Activated gamma-delta T cell (primary cell): Measurements from ENCODE around the gene SLC25A48.

Source experiments
- DNase-seq: peaks from one replicate; lab custom pipeline; 2025; lab: John Stamatoyannopoulos, UW

The SLC25A48 gene

DNA sequence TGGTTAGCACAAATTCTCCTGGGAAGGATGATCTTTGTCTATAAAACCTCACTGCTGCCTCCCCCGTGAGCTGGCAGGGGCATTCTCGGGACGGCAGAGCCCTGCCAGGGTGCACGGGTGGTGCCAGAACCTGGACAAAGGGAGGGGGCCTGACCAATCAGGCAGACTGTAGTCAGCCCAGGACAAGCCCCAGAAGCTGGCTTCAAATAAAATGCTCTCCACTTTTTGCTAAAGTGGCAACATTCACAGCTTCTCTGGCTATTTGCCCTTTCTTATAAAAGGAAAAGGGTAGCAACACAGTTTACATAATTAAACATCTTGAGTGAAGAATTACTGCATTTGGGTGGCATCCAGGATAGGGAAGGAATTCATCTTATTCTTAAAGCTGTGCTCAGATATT lies 46.8 kb downstream of the SLC25A48 start:
- no peak for DNase-seq

DNA sequence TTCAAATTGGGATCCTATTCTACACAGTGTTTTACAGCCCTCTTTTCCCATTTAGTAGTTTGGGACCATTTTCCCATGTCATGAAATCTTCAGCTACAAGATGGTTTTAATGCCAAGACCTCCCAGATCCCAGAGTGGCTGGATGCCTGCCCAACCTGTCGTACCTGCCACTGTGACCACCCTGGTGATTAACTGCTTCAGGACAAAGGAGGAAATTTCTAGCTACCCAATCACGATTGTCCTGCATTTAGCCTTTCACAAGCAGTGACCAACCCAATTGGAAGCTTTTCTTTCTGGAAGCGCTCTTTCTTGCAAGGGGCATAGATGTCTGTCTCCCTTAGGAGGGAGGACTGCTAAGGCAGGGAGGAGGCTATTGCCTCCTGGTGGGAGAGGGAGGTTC lies 47.4 kb downstream of the SLC25A48 start:
- DNase-seq: no peak

DNA sequence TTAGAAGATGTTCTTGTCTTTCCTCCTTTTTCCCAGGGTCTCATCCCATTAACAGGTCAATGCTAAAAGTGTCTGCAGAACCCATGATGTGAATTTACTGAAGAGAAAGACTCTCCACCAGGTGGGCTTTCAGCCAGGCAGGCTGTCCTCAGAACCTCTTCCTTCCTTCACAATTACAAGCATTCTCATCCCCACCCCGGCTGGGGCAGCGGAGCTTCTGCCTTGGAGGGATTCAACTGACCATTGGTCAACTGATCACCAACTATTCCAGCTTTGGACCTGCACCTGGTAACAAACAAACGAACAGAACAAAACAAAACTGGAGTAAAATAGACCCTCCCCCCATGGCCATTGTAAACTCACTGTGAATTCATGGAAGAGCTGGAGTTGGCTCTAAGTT lies 48.6 kb downstream of the SLC25A48 start:
- DNase-seq: no peak

DNA sequence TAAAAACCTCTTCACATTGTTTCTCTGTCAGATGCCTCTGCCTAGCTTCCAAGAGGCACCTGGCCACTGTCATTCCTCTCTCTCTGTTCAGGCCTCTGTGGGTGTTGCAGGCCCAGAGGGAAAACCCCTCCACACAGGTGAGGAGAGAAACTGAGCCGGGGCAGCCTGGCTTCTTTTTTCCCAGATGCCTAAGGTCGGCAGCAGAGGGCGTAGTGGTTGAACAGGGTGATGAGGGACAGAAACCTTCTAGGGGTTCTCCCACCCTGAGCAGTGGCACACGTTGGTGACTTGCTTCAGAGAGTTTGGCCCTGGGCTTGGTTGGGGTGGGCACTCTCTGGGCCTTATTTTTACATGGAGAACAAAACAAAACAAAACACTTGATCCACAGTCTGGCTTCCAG lies 49.0 kb downstream of the SLC25A48 start:
- DNase-seq: no peak

DNA sequence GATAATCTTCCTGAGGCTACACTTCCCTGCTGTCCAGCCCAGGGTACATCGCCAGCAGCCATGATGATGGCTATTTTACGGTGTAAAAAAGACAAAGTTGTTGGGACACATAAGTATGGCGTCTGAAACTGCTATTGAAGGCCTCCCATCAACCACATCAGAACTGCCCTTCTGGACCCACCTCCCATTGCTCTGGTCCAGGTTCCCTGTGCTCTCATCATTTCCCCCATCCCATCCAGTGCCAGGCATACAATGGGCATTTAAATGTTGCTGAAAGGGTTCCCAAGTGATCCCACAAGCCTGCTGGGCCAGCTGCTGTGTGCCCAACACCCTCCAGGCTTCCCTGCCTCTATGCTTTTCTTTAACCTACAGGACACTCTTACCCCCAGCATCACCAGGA lies 50.6 kb downstream of the SLC25A48 start:
- DNase-seq: no peak

DNA sequence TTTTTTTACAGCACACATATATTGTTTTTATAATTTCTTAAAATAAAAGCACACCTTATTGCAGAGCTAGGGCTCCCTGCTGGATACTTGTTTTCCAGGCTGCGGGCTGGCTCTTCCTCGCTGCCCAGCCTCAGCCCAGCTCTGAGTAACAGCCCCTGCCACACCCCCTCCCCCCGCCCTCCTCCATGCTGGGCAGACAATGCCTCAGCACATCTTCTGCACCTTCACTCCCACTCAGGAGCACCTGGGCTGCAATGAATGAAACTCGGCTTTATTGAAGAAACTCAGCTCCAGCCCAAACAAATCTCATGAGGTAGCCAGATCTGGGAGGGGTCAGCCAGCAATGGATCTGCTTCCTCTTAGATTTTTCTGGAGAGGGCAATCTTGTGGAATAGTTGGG lies 51.7 kb downstream of the SLC25A48 start:
- DNase-seq: no peak

DNA sequence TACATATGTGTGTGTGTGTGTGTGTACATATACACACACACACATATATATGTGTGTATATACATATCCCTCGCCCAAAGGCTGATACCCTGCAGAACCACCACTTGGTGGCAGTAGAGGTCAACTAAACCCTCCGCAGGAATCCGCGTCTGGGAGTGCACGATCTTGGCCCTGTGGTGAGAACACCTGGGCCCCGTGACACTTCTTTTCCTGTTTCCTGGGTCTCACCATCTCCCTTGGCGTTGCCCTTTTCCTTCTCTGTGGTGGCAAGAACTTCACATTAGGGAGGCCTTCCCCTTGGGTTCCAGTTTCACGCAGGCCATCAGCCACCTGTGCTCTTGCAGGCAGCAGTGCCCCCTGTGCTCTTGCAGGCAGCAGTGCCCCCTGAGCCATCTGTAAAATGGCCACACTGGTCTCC lies 53.0 kb downstream of the SLC25A48 start:
- no peak for DNase-seq

DNA sequence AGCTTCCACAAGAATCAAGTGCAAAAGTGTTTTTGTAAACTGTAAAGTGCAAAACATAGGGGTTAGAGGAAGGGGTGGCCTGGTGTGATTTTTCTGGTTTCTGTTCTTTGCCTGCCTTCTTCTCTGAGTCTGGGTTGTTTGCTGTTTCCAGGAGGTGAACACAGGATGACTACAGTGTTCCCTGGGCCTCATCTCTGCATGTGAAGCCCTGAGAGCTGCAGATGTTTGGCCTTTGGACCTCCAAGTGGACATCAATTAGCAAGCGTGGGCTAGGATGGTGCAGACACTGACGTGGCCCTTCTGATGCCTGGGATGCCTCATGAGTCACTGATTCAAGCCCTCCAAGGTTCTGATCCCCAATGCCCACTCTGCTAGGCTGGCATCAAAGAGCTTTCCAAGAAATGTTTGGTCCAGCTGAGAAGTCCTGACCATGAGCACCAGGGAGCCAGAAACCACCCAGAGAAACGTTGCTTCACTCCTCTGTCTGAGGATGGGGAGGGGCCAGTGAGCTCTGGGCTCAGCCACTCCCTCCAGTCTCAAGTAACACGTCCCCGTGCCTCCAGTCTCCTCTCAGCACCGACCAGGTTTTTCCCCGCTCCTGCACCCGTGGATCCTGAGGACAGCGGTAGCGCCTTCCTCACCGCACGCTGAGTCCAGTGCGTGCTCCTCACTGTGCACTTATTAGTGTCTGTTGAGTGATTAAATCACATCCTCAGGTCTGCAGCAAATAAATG lies 53.6 kb downstream of the SLC25A48 start:
- DNase-seq: no peak

DNA sequence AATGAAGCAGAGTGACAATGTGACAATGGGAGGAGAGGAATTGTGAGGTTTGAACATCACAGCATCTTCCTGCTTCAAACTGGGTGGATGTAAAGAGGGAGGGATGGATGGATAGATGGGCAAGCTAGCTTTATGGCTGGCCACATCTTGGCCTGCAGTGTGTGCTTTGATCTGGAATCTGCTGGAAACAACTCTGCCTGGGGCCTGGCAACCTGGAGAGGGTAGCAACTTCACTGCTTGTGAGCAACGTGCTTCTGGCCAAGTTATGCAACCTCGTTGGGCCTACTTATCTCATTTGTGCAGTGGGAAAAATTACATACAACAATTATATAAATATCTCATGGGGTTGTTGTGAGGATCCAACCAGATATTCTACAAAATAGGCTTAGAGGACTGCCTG lies 55.8 kb downstream of the SLC25A48 start:
- no peak for DNase-seq

DNA sequence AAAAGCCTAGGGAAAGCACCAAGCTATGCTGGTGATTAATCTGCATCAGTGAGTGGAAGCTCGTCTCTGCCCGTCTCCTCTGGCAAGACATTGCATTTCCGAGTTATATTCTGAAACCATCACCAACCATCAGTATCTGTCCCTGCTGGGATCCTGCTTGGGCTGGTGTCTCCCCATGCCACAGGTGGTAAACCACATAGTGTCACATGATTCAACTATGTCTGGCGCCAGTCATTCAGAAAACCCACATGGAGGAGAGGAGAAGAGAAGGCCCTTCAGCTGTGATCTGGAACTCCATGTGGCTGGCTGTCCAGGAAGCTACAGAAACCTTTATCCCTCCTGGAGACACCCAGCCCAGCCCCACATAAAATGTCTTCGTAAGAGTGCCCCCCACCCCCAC lies 56.4 kb downstream of the SLC25A48 start:
- no peak for DNase-seq

DNA sequence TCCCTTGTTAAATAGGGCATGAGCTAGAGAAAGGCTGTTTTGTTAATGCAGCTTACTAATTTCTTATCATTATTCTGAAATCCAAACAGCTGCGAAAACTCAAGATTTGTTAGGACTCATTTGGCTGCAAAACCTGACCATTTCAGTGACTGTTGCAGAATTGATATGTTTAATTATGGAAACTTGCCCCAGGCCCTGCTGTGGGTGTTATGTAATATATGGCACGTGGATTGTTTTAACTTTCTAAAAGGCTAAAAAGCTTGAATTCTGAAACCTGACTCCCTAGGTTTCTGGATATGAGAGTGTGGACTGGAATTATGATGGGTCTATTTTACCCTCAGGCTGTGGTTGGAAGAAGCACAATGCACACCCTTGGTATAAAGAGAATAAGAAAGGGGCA lies 56.8 kb downstream of the SLC25A48 start:
- no peak for DNase-seq

DNA sequence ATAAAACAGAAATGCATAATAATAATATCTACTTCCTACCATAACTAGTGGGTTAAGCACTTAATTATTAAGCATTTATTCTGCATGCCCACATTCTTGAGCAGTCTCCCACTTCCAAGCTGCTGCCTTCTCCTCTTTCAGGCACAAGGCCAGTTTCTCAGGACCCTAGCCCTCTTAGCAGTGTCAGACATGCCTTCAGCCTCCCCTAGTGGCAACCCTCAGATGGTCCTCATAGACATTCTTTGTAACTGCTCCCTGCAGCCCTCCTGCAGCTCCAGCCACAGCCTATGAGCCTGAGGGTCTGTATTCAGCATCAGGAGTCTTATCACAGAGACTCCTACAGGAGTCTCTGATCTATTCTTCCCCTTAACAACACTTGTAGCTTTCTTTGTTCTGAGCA lies 57.3 kb downstream of the SLC25A48 start:
- DNase-seq: no peak

DNA sequence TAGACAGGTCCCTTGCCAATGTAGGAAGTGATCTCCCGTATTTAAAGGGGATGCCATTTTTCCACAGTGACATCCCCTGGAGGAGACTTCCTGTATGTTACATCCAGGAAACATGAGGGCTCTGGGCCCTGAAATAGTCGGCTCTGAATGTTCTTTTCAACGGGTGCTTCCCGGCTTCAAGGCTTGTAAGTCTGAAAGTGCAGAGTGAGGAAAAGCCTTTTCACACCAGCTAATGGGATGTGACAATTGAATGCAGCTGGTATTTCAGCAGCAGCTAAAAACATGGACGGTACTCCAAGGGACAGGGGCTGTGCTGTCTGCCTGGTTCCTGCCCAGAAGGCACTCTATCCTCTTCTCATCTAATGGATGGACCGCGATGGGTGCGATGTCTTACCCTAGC lies 59.8 kb downstream of the SLC25A48 start:
- no peak for DNase-seq

DNA sequence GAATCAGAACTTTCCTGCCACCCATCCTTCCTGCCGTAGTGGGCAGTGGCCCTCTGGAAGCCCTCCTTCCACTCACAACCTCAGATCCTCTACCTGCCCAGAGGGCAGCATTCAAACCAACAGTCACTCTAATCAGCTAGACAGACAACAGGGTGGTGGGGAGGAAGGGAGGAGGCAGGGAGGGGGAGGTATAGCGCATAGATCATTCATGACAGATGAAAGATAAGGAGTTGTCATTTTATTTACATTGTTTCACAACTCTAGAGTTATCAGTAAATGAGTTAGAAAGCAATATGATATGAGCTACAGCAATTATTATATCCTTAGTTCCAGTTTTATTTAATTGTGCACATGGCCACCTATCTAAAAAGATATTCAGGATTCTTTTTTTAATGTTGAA lies 60.3 kb downstream of the SLC25A48 start:
- DNase-seq: no peak

DNA sequence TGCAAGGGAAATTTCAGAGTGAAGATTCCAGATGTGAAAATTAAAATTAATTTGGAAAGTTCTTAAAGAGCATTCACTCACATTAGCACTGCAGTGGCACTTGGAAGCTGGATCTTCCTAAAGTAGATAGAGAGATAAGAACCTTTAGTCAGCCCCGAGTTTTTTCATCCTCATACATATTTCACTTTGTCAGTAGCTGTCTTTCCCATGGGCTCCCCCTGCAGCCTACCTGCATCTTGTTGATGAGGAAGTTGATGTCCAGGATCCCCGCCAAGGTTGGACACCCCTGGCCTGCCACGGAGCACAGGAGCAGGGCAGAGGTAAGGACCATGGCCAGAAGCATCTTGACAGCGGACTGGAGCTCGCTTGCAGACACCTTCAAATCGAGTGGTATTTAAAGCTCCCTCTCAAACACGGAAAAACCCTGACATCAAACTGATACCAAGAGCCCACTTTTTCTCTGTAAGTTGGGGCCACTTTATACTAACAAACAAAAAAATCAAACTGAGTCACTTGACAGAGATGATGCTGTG lies 61.1 kb downstream of the SLC25A48 start, which contains the start of gene IL9:
Gene IL9 (minus strand): TSS at position 368 of the 533 bp plus-strand sequence. CDS start 25 bp downstream, at position 343.
- no peak for DNase-seq

DNA sequence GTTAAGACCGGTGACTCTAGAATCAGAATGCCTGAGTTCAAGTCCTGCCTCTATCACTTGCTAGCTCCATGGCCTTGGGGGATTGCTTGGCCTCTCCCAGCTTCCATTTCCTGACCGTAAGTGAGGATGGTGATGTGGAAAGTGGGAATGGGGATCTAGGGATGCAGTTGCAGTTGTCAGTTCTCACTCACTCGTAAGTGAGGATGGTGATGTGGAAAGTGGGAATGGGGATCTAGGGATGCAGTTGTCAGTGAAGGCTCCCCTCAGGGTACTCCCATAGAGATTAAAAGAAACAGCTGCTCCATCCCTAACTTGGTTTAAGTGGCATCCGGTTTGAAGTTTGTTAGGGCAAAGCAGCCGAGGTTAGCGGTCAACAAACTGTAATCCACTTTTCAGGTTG lies 64.2 kb downstream of the SLC25A48 start:
- no peak for DNase-seq

DNA sequence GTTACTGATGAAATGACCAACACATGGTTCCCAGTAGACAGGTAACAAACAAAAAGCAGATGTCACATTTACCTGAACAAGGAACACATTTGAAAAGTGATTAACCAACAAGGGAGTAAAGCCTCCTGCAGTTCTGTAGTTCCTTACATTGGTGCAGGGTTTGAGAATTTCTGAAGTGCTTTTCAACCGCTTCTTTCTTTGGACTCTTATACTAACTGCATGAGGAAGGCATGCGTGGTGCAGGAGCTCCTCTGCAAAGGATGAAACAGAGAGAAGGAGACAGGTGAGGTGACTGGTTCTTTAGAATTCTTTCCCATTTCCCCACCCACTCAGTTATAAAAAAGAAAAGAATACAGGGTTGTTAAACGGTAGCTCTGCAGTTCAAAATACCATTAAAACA lies 65.8 kb downstream of the SLC25A48 start:
- DNase-seq: no peak

DNA sequence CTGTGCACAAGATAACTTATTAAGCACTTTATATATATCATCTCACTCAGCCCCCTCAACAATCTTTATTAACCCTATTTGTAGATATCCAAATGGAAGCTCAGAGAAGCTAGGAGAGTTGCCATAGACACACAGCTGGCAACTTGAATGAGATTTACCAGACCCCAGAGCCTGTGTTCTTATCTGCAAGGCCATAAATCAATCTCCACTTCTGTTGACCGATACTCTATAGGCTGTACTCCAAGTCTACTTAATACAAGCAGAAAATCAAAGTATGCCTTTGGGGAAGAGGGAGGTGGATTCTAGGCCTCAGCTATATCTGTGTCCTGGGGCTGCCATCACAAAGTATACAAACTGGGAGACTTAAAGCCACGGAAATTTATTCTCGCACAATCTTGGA lies 67.2 kb downstream of the SLC25A48 start:
- no peak for DNase-seq

DNA sequence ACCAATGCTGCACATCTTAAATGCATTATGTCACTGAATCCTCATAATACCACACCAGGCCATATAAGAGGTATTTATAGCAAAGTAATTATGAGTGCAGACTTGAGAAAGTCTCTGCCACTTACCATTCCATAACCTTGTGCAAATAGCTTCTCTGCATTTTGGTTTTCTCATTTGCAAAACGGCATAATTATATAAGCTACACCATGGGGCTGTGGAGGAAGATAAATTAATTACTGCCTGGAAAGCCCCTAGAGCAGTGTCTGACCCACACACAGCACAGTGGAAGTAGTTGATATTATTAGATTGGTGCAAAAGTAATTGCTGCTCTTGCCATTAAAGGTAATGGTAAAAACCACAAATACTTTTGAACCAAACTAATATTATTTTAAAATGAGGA lies 70.7 kb downstream of the SLC25A48 start:
- no peak for DNase-seq

DNA sequence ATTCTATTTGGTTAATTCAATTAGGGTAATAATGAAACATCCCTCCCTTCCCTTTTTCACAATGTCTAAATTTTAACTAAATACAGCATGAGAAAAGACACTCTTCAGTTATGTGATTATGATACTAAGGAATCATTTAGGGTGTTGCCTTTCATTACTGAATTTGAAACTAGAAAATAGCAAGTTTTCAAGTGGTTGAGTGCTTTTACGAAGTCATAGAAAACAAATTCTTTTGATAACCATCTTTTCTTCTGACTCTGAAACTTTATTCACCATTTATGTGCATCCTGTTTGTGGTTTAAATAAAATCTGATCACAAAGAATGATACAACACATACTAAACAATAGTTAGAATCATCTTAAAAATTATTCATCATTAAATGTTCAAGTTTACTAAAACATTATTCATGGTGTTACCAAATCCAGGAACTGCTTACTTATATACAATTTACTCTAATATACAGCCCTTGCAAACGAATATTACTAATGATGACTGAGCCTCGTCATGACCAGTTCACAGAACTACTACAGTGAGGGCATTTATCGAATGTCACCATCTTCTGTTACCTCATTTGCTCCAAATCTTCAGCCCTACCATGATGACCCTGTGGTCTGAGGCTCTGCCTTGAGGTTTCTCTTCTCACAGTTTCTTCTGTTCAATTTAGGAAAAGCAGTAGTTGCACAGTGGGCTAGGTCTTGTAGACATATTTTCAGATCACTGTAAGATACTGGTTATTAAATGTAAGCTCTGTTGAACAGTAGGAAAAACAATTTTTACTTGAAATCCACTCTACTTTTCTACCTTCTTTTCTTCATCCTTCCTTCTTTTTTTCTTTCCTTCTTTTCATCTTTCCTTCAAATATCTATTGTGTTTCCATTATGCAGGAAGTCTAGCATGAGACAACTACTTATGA lies 79.5 kb downstream of the SLC25A48 start:
- DNase-seq: no peak

DNA sequence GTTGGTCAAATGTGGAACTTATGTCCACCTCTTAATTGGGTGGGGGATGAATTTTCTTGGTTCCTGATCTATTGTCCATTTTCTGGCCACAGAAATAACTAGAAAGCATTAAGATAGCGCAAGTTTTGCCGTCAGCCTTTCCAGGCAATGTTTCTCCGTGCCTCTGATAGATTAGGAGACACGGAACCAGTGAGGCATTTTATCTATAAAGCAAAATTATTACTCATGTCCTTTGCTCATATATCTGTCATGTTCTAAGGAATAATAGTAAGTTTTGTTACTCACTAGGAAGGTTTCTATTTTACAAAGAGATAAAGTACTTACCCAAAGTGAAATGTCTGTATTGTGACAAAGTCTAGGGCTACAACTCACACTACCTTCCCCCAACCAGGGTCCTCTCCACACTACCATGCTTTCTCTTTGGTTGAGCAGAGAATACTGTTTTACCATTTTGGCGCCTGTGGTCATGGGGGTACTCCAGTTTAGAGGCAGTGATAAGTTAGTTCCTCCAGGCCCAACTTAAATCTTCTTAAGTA lies 81.1 kb downstream of the SLC25A48 start:
- DNase-seq: no peak

DNA sequence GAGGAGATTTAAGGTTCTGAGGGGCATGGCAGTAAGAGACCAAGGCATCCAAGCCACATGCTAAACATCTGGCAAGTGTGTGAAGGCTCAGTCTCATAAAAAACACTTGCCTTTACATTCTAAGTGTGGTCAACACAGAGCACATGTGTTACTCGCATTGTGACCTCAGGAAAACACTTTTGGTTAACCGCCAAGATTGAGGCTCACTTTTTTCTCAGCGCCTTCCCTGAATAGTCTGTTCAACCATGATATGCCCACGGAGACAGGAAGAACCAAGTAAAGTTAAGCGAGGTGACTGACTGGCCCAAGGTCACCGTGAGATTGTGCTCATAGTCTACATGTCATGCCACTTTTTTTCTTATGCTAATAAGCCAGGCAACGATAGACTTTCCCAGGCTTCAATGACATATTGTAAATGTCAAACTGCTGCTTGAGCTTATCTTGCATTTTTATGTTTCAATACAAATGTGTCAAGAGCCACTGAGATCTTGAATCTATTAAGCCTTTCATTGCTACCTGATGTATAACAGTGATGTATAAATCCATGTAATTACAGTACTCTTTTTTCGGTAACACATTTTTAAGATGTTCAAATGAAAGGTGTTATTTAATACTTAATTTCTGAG lies 82.3 kb downstream of the SLC25A48 start:
- no peak for DNase-seq
